CD4-positive, alpha-beta T cell treated with Interferon gamma for 1 hour (primary cell): ENCODE measurements around the gene ASCC1.
"Not testable (repeated sequence)": the region's sequence is repeated elsewhere in the genome, so short reads cannot be mapped to it uniquely, and the experiment has no call there.

Source experiments
- DNase-seq: peaks from one replicate; pipeline ENCODE4 v3.0.0-alpha.2; 2020

ASCC1 gene

DNA sequence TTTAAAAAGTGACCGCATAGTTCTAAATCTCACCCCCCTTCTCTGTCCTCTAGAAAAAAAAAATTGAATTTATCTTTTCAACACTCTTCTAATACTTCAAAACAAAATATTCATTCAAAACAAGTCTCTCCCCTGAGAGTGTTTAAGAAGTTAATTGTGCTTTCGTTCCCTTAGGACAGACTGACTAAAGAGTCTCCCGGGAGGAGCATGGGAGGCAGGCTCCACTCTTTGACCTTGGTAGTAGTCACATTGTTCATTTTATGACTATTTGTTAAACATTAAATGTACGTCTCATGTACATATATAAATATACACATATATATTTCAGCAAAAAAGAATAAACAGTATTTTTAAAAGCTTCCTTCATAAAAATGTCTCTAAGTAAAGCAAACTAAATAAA is 92.5 kb downstream of the ASCC1 start:
- no peak for DNase-seq

DNA sequence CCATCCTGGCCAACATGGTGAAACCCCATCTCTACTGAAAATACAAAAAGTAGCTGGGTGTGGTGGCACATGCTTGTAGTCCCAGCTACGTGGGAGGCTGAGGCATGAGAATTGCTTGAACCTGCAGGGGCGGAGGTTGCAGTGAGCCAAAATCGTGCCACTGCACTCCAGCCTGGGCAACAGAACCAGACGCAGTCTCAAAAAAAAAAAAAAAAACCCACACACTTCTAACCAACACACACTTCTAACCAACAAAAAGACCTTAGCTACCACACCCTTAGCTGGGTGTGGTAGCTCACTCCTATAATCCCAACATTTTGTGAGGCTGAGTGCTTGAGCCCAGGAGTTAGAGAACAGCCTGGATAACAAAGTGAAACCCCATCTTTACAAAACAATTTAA is 93.9 kb downstream of the ASCC1 start:
- no peak for DNase-seq

GRCh38 chr10:72121389-72121788 is 94.7 kb downstream of the ASCC1 start:
- no peak for DNase-seq

GRCh38 chr10:72116372-72116771 is 99.7 kb downstream of the ASCC1 start:
- DNase-seq = no peak

DNA sequence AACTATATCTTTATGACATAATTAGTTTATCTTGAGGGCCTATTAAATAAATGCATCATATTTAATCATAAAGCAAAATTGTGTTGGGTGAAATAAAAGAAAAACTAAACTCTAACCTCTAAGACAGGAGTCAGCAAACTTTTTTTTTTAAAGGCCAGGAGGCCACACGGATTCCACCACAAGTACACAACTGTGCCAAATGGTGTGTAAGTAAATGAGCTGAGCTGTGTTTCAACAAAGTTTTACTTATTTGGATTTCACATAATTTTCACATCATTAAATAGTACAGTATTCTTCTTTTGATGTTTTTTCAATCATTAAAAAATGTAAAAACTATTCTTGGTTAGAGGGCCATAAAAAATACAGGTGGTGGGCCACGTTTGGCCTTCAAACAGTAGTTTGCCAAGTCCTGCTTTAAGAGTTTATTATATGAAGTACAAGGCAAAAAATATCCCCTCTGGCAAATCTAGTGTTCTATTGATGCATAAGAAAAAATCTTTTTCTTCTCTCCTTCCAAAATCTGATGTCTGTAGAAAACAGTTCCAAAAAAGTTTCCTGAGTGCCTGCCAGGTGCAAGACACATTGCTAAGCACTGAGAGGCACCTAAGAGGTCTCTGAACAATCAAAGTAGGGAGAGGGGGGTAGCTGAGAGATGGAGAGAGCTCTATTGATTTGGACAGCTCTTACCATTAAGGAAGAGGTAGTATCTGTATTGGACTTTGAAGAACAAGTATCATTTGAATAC is 101.2 kb downstream of the ASCC1 start:
- no peak for DNase-seq

GRCh38 chr10:72110673-72111401 is 105.2 kb downstream of the ASCC1 start:
- DNase-seq = no peak

- DNase-seq = no peak
Observed at GRCh38 chr10:72109636-72110157, 106.4 kb downstream of the ASCC1 start.

GRCh38 chr10:72108830-72109635 is 107.0 kb downstream of the ASCC1 start:
- no peak for DNase-seq

GRCh38 chr10:72108004-72108370 is 108.1 kb downstream of the ASCC1 start:
- not testable (repeated sequence) for DNase-seq

- no peak for DNase-seq
Observed at GRCh38 chr10:72107325-72108003, 108.6 kb downstream of the ASCC1 start.

GRCh38 chr10:72106896-72107295 is 109.2 kb downstream of the ASCC1 start:
- DNase-seq = no peak

DNA sequence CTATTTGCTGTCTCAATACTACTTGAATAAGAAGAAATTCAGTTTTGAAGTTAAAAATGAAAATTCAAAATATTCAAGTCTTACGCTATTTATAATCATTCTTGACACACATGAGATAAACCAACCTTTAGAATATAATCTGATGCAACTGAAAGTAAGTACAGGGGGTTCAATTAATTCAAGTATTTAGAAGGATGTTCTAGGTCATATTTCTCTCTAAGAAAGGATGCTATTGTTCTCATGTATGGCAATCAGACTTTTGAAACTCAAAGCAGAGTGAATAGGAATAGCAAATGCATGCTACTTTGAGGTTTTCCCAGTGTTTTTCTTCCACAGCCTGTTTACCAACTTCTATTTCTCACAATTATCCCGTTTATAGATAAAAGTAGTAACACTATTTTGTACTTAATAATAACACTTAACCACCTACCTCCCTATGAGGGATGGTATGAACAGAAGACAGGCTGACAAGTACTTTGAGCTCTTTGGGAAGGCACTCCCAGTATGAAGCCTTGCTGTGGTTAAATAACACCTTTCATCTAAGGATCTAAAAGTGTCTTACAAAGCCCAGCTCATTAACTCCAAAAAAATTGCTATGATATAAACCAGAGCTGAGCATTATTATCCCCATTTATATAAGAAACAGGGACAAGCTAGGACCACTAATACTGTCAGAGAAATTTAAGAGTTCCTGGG is 109.8 kb downstream of the ASCC1 start:
- DNase-seq = no peak

DNA sequence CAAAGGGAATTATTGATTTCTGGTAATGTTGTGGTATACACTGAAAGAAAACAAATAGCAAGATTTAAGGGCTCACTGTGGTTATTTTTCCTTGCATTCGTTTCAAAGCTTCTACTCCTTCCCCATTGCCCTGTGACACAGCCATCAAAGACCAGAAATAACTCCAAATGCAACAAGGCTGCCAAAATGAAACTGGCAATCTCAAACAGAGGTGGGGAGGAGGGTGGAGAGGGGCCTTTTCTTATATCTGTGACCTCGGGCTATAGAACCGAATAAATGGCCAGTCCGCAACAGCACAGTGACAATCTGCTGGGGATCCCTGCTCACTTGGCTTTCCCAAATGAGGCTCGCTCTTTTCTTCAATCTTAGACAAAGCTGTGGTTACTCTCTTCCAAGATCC is 110.4 kb downstream of the ASCC1 start:
- DNase-seq = no peak

DNA sequence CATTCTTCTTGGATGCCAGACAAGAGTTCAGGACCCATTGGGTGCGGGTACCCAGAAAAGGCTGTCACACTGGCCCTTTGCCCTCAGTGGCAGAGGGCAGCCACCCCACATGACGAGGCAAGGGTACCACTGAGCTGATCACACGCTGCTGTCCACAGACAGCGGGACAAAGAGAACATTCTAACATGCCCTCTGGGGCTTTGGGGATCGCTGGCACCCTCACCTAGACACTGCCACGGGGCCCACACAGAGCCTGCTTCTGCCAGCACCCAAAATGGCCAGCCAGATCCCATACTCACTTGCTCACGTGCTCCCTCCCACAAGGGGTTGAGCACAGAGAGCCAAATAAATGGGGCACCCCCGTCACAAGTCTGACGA is 111.0 kb downstream of the ASCC1 start:
- no peak for DNase-seq

GRCh38 chr10:72104472-72105097 is 111.5 kb downstream of the ASCC1 start:
- DNase-seq = no peak

DNA sequence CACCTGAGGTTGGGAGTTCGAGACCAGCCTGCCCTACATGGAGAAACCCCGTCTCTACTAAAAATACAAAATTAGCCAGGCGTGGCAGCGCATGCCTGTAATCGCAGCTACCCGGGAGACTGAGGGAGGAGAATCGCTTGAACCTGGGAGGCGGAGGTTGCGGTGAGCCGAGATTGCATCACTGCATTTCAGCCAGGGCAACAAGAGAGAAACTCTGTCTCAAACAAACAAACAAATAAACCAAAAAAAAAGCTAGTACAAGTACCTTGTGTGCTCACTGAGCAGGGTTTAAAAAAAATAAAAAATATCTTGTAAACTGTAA is 116.5 kb downstream of the ASCC1 start:
- no peak for DNase-seq

DNA sequence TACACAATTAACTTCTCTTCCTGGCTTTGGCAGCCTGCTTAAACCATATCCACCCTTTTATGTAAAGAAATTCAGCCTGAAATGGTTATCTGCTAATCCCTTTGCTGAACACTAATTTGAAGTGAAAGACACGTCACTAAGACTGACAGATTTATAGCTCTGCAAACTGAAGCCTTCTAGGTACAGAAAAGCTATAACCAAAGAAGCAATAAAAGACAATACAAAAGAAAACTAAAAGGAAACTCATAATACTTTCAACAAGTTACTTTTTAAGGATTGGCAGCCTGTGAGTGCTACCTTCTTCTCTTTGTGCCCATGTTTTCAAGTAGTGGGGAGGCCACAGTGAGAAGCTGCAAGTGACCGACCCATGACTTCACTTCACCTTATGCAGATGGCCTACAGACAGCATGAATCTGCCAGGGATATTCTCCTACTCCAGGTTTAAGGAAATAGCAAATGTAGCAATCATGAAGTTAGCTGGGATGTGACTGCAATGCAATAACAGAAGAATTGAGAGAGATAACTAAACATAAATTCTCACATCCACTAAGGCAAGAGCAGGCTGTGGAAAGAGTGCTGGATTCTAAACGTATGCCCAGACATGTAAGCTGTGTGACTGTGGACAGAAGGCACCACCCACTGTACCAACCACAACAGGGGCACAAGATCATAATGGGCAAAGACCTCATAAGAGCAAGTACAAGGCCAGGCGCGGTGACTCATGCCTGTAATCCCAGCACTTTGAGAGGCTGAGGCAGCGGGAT is 117.1 kb downstream of the ASCC1 start:
- DNase-seq = no peak

DNA sequence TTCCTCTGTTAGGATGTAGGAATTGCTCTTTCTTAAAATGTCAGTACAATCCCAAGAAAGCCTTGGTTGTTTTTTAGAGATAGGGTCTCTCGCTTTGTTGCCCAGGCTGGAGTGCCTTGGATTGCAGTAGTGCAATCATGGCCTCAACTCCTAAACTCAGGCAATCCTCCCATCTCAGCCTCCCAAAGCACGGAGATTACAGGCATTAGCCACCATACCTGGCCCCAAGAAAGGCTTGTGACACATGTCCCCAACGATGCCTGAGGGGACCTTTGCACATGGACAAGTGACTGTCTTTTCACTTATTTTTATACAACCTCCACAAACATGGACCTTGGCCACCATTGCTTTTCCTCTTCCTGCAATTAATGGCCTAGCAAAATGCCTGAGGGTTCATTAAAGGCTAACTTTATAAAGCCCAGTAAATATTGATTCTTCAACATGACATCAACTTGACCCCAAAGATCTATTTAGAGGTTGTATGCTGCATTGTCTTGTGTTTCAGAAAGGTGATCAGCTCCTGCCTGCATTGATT is 117.7 kb downstream of the ASCC1 start:
- no peak for DNase-seq

- no peak for DNase-seq
Observed at GRCh38 chr10:72097448-72098300, 118.4 kb downstream of the ASCC1 start.
